Lower lobe of right lung (tissue), 2 donors: ENCODE data around the gene PPP1R14C. TPM values are rescaled to one million over a fixed set of nuclear protein-coding genes. Genes with fewer than 3 reads are reported as not detected.
A peak's percentile ranks its signal among the peaks of the same experiment; 100 is the strongest.

ENCODE experiments used
- ATAC-seq, 2 donors: fragments of 200-7000 bp; cut with Tn5 transposase; one replicate each; pipeline ENCODE4 v1.9.1; 2020 to 2022; ENCODE audit warnings: mild to moderate bottlenecking in 2 of 2, moderate library complexity in 2 of 2
- DNase-seq: peaks from one replicate; pipeline ENCODE4 v3.0.0-alpha.2; 2020
- H3K27ac ChIP-seq: fragments of 200-600 bp; one replicate; pipeline ENCODE4 v1.8.0; 2022
- H3K27me3 ChIP-seq: fragments of 200-600 bp; one replicate; pipeline ENCODE4 v1.8.0; 2022; ENCODE audit warnings: low read depth
- H3K36me3 ChIP-seq: fragments of 200-600 bp; one replicate; pipeline ENCODE4 v1.8.0; 2022; ENCODE audit warnings: mild to moderate bottlenecking
- H3K4me1 ChIP-seq: fragments of 200-600 bp; one replicate; pipeline ENCODE4 v1.8.0; 2022
- H3K4me3 ChIP-seq: fragments of 200-600 bp; one replicate; pipeline ENCODE4 v1.8.0; 2022; ENCODE audit warnings: mild to moderate bottlenecking
- H3K9me3 ChIP-seq: fragments of 200-600 bp; one replicate; pipeline ENCODE4 v1.8.0; 2022
- intact Hi-C: fragments of 100-400 bp; cut with DNase I; formaldehyde crosslinking; loops from one replicate; pipeline ENCODE4 v1.11.0; 2022
- total RNA-seq: library from RNA; stranded (reverse); fragmentation: NEBNext Ultra II Directional; extraction: Animal tissue kit (Norgen Biotek cat#: 25700); gene quantifications from one replicate; pipeline ENCODE4 v1.2.1, GENCODE V29; 2021
- TF ChIP-seq, protein P1 (sequence below): fragments of 200-600 bp; IDR thresholded peaks from one replicate; pipeline ENCODE4 v1.8.0; 2022; ENCODE audit warnings: antibody characterized with exemption, mild to moderate bottlenecking
- donor health status: DM: no; HTN: yes; CAD: no; lungs with severe emphysema.

The PPP1R14C gene
- total RNA-seq, 1 donor from 2014 or later, result 15.4 TPM

DNA sequence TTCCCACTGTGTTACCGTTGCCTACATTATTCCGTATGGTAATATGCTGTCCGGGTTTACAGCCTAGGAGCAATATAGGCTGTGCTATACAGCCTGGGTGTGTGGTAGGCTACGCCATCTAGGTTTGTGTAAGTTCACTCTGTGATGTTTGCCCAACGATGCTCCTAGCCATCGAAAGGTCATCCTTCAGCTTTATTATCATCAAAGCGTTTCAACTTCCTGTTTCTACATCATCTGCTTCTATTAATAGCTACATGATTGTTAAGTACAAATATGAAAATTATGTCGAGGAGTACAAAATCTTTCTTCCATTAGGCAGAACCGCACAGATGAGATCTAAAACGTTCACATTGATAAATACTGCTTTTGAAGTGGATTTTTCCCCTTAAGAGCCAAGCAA, 69.9 kb downstream of the PPP1R14C start:
- no peak for DNase-seq
- no peak overlapping the region for H3K4me3 ChIP-seq
- no peaks in the 10 kb centered on the region for H3K9me3 ChIP-seq
- H3K27me3 ChIP-seq, result no peaks in the 10 kb centered on the region
- TF ChIP-seq, protein P1, sequence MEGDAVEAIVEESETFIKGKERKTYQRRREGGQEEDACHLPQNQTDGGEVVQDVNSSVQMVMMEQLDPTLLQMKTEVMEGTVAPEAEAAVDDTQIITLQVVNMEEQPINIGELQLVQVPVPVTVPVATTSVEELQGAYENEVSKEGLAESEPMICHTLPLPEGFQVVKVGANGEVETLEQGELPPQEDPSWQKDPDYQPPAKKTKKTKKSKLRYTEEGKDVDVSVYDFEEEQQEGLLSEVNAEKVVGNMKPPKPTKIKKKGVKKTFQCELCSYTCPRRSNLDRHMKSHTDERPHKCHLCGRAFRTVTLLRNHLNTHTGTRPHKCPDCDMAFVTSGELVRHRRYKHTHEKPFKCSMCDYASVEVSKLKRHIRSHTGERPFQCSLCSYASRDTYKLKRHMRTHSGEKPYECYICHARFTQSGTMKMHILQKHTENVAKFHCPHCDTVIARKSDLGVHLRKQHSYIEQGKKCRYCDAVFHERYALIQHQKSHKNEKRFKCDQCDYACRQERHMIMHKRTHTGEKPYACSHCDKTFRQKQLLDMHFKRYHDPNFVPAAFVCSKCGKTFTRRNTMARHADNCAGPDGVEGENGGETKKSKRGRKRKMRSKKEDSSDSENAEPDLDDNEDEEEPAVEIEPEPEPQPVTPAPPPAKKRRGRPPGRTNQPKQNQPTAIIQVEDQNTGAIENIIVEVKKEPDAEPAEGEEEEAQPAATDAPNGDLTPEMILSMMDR, result no peak
- H3K4me1 ChIP-seq, result peaks cover 15% of the 10 kb centered on the region
- no peak overlapping the region for H3K27ac ChIP-seq
- intact Hi-C loops, result no loop called here
- peak in 1 of 2 donors; percentile 14 for ATAC-seq
- H3K36me3 ChIP-seq, result no peaks in the 10 kb centered on the region

GRCh38 chr6:150213301-150213700, 70.5 kb downstream of the PPP1R14C start:
- DNase-seq (no peak), ATAC-seq (peak in 1 of 2 donors; percentile 29)
- Histone ChIP-seq H3K27ac (no peak overlapping the region), H3K4me3 (no peak overlapping the region), H3K27me3 (no peaks in the 10 kb centered on the region), H3K36me3 (no peaks in the 10 kb centered on the region), H3K4me1 (peaks cover 15% of the 10 kb centered on the region), H3K9me3 (no peaks in the 10 kb centered on the region)
- intact Hi-C loops, result no loop called here
- TF ChIP-seq, protein P1, result no peak

DNA sequence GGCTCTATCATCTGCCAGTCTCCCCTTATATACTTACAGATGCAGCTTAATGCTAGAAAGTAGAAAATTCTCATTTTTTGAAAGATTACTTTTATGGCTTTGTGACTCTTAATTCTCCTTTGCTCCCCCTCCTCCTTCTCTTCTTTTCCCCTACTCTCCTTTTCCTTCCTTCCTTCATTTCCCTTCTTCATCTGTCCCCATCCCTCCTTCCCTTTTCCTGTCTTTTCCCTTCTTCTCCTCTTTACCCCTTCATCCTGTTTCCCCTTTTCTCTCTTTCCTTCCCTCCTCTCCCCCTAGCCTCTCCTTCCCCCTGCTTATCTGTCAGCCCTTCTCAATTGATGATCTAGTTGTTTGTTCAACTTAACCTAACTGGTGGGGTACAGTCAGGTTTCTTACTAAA, 71.5 kb downstream of the PPP1R14C start:
- intact Hi-C loops, result no loop called here
- TF ChIP-seq, protein P1, result no peak
- no peak for ATAC-seq
- DNase-seq, result no peak
- Histone ChIP-seq H3K36me3 (no peaks in the 10 kb centered on the region), H3K9me3 (no peaks in the 10 kb centered on the region), H3K4me1 (peaks cover 15% of the 10 kb centered on the region), H3K27me3 (no peaks in the 10 kb centered on the region), H3K4me3 (no peak overlapping the region), H3K27ac (no peak overlapping the region)

- ATAC-seq (no peak), DNase-seq (no peak)
- Histone ChIP-seq H3K4me3 (no peak overlapping the region), H3K36me3 (no peaks in the 10 kb centered on the region), H3K4me1 (no peaks in the 10 kb centered on the region), H3K9me3 (no peaks in the 10 kb centered on the region), H3K27ac (no peak overlapping the region), H3K27me3 (no peaks in the 10 kb centered on the region)
- TF ChIP-seq, protein P1, result no peak
- intact Hi-C loops, result no loop called here
Measured at GRCh38 chr6:150220634-150221551, 78.0 kb downstream of the PPP1R14C start.

- intact Hi-C loops, result no loop called here
- no peak overlapping the region for H3K27ac ChIP-seq
- H3K4me1 ChIP-seq, result no peaks in the 10 kb centered on the region
- H3K27me3 ChIP-seq, result no peaks in the 10 kb centered on the region
- no peak for DNase-seq
- H3K36me3 ChIP-seq, result no peaks in the 10 kb centered on the region
- no peaks in the 10 kb centered on the region for H3K9me3 ChIP-seq
- ATAC-seq, result no peak
- no peak overlapping the region for H3K4me3 ChIP-seq
- TF ChIP-seq, protein P1, result no peak
Measured at GRCh38 chr6:150224820-150225219, 82.0 kb downstream of the PPP1R14C start.
